Peyer's patch (tissue), 4 donors: ENCODE measurements around the gene WHRN.

Experiments
- POLR2A ChIP-seq, 2 donors: fragments of 450-650 bp; IDR thresholded peaks; one replicate each; pipeline ENCODE4 v1.5.1; 2017; ENCODE audit warnings: antibody characterized with exemption in 2 of 2, mild to moderate bottlenecking in 2 of 2, moderate library complexity in 2 of 2
- TF ChIP-seq, protein P1 (sequence below), 6 experiments: fragments of 450-650 bp in 4 of 6; fragments of 200-600 bp in 2 of 6; sonication (generic) in 1 of 6; IDR thresholded peaks; one replicate each; pipeline ENCODE4 v1.5.1; 2017 to 2019; ENCODE audit warnings: antibody characterized with exemption in 6 of 6, mild to moderate bottlenecking in 3 of 6, moderate library complexity in 1 of 6

- TF ChIP-seq, protein P1, sequence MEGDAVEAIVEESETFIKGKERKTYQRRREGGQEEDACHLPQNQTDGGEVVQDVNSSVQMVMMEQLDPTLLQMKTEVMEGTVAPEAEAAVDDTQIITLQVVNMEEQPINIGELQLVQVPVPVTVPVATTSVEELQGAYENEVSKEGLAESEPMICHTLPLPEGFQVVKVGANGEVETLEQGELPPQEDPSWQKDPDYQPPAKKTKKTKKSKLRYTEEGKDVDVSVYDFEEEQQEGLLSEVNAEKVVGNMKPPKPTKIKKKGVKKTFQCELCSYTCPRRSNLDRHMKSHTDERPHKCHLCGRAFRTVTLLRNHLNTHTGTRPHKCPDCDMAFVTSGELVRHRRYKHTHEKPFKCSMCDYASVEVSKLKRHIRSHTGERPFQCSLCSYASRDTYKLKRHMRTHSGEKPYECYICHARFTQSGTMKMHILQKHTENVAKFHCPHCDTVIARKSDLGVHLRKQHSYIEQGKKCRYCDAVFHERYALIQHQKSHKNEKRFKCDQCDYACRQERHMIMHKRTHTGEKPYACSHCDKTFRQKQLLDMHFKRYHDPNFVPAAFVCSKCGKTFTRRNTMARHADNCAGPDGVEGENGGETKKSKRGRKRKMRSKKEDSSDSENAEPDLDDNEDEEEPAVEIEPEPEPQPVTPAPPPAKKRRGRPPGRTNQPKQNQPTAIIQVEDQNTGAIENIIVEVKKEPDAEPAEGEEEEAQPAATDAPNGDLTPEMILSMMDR (IDR thresholded peaks at IDR 0.05) = no peak
- no peak for TF ChIP-seq POLR2A (IDR thresholded peaks at IDR 0.05)
Observed at GRCh38 chr9:114397219-114397847, 107.9 kb downstream of the WHRN start.
